ENCODE data around the gene SH3PXD2A.
A peak's percentile ranks its signal among the peaks of the same experiment; 100 is the strongest.

SH3PXD2A gene

DNA sequence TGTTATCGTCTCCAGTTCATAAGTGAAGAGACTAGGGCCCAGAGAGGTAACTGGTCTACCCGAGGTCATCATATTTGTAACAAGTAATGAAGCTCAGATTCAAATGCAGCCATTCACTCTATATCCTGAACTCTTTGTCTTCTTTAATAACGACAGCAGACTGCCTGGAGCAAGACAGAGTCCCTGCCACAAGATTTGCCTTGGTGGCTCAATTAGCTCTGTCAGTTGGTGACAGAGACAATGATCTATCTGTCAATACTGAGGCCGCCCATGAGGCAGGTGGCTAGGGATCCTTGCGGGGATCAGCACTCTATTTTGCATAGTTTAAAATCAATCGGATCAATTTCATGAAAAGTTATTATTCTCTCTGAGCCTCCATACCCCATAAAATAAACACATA is 43.9 kb downstream of the SH3PXD2A start:
- DNase-seq = no peak

DNA sequence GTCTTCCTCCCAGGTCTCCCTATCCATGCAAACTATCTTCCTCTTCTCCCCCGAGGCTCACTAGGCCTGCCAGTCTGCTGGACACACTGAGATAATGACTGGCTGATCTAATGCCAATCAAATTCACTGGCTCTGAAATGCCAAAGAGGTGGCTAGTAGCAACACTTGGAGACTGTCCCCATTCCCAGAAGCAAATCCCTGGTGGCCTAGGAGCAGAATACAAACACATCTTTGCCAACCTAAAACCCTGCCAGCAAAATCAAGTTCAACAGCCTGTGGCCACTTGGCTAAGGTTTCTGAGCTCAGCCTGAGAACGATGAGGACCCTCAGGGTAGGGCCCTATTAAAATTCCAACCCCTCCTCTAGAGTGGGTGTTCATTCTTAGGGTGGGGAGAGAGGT is 46.6 kb downstream of the SH3PXD2A start:
- no peak for DNase-seq

DNA sequence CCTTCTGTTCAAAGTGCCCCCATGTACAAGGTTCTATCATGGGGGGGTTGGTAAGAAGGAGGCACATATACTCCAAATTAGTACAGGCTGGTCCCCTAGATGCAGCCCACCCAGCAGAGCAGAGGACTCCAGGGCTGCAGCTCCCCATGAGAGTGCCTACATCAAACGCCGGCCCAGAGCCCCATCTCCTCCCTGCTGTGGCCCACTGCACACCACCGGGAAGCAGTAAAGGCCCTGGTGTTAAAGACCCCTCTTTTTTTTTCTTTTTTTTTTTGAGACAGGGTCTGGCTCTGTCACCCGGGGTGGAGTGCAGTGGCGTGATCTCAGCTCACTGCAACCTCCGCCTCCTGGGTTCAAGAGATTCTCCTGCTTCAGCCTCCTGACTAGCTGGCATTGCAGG is 47.4 kb downstream of the SH3PXD2A start:
- DNase-seq = no peak

DNA sequence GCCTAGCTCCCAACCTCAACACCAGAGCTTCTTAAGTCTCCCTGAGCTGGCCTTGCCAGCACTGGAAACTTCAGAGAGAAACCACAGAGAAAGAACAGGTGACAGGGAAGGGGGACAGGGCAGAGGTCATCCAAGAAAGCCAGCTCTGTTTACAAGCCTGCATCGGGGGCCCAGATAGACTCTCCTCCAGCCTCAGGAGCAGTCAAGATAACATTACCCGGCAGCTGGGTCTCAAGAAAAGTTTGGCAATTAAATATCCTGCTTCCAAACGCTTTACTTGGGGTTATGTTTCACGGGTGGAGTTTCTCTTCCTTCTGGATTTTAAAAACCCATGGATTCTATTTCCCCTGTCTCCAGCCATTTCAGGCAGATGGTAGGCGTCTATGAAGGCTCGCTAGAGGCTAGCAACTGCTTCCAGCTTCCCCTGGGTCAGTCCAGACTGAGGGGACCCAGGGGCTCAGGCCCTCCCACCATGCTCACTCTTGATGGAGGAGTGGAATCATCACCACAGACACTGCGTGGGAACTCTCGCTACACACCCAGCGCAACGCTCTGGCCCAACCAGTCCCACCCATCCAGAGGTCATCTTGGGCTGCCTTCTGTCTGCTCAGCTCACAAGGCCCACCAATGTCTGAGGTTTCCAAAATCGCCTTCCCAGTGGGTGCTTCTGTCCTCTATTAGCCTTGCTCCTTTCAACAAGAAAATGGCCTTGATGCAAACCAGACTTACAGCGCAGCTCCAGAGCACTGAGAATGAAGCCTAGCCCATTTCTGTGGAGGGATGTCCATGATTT is 48.8 kb downstream of the SH3PXD2A start:
- no peak for DNase-seq

DNA sequence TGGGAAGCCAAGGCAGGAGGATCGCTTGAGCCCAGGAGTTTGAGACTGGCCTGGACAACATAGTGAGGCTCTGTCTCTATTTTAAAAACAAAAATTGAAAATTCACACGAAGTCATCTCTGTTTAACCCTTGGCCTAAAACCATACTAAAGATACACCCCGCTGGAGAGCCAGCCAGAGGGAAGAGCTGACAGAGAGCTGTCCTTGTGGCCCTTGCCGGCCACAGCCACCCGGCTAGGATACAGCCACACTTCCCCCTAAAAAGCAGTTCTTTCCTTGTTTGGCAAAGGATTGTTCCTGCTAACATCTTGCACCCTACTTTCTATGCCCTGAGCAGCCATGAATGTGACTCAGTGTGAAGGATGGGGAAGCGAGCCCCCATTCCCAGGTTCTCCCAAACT is 49.6 kb downstream of the SH3PXD2A start:
- DNase-seq = no peak

DNA sequence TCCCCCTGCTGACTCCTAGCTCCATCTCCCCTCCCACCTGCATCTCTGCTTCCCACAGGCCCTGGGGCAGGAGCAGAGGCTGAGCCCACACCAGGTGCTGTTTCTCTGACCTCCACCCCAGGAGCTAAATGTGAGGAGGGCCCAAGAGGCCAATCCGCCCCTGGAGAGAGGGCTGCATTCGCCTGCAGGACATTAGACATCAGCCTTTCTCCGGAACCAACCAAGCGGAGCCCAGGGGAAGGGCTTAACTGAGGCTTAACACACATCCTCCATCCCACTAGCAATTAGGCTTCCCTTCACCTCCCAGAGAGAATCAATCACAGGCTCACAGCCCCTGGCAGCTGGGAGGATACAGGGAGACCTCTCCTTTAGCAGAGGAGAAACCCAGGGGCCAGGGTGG is 50.5 kb downstream of the SH3PXD2A start:
- DNase-seq = no peak

DNA sequence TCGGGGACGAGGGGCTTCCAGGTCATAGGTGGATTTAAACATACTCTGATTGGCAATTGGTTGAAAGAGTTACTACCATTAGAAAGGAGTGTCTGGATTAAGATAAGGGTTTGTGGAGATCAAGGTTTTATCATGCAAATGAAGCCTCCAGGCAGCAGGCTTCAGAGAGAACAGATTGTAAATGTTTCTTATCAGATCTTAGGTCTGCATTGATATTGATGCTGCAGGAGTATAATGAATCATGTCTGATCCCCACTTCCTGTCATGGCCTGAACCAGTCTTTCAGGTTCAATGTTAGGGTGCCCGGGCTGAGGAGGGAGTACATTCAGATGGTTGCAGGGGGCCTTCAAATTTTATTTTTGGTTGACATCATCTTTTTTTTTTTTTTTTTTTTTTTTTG is 51.4 kb downstream of the SH3PXD2A start:
- DNase-seq = no peak

DNA sequence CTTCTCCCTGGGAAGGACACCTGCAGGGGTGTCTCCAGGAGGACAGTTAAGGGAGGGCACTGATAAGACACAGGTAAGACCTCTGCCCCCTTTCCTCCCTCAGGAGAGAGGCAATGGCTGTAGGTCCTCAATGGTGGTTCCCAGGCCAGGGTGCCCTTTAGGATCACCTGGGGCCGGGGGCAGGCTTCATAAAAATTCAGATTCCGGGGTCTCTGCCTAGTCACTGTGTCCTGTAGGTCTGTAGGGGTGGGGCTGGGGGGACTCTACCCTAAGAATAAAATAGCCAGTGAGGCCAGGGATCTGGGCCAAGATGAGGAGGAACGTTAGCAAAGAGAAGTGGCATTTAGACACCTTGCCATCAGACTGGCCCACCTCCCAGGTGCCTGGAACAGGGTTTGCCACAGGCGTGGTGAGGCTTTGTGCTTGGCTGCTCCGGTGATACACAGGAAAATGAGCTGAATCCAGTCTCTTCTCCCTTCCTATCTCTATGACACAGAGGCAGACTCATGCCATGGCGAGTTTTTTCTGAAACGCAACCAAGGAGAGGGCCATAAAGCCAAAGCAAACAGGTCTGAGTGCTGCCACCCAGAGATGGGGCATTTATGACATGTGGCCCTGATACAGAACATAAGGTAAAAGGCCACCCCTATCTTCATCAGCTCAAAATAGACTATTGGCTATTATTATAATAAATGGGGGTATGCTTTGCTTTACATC is 52.6 kb downstream of the SH3PXD2A start:
- DNase-seq = no peak

DNA sequence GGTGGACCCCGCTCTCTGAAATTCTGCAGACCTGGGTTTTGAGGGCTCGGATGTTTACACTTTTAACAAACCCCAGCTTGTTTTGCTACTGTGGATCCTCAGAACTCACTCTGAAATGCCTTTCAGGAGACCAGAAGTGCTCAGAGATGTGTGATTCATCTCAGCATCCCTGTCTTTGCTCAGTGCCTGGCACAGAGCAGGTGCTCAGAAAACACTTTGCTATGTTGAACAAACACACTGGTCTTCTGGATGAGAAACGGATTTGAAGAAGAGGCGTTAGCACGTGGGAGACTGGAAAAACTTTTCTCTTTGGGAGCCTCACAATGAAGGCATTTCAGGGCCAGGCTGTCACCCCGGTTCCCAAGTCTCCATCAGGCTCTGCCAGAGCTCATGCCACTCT is 53.3 kb downstream of the SH3PXD2A start:
- DNase-seq = no peak

DNA sequence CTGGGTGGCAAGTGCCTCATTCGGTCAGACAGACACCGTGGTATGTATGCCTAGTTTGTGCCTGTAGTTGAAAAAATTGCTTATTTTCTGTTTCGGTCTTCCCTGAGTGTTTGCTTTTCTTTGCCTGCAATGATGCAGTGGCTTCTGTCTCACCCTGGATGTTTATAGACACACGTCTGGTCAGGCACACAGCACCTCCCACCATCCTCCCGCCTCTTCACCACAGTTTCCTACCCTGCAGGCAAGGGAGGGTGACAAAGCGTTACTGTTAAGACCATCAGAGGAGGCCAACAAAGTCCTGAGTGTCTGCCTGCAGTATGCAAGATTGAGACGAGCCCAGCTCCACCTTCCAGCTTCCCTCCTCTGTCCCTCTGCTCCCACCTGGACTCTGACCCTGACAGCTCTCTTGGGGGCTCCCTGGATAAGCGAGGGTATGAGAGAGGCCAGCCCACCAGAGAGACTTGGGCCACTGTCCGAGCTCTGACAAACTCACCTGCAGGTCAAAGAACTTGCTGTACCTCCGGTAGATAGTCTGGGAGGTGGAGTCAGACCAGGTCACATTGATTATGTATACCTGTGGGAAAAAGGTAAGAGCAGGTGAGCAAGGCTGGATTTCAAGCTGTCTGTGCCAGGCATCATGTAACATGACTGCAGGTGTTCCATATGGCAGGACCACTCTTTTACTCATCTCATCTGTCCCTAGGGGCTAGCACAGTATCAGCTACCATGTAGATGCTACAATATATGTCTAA is 54.4 kb downstream of the SH3PXD2A start:
- DNase-seq = no peak

DNA sequence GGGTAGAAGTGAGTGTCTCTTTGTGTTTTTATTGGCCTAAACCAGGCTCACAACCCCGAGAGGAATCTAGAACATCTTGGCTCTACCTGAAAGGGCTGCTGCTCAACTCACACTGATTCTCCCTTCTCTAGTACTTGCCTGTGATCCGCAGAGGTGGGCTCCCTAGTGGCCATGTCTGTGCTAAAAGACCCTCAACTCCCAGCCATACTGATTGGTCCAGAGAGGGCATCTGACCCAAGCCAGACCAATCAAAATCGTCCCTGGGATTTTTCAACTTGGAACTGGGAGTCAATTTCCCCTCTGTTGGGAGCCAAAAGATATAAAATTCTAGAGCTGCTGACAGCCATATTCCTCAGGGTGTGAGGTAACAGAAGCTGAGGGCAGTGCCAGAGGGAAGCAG is 55.3 kb downstream of the SH3PXD2A start:
- DNase-seq = no peak

DNA sequence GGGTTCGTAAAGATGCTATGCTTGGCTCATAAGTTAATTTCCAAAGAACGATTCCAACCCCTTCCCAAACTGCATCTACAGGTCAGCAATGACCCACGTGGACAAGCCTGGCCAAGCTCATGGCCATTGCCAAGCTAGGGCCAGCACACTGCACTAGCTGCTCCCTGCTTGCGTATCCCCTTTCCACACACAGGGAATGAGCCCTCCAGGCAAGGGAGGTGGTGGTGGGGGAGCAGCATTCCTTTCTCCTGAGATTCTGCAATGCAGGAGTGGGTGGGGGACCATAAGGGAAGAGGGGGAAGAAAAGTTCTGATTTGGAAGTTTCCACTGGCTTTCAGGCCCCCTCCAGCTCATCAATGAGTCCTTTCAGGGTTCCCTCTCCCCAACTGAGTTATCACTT is 56.0 kb downstream of the SH3PXD2A start:
- no peak for DNase-seq

DNA sequence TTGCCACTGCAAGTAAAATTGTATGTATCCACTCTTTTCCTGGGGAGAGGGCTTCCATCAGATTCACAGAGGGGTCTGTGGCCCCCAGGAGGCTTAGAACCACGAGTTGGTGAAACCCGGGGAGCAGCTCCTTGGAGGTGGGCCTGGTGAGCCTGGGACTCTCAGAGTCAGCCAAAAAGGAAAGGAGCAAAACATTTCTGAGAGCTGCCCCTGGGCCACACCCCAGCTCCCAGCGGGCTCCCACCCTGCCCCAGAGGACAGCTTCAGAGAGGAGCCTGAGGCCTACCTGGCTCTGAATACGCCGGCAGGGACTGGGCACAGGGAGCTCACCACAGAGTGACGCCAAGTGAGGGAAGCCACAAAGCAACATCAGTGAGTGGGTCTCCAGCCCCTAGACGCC is 56.9 kb downstream of the SH3PXD2A start:
- DNase-seq = no peak

DNA sequence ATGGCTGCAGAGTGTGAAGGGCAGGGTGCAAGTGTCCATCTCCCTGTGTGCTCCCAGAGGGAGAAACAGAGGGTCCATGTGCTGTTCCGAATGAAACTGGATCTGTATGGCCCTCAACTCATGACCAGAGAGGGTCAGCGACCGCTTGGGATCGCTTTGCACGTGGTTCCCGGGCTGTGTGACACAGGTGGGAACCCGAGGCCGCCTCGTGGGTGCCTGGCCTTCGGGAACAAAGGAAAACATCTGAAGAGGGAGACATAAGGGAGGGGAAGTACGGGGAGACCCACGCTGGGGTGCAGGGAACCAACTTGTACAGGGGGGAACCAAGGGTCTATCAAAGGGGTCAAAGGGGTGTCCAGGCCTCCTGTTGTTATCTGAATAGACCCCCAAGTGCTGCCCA is 57.5 kb downstream of the SH3PXD2A start:
- DNase-seq = no peak

DNA sequence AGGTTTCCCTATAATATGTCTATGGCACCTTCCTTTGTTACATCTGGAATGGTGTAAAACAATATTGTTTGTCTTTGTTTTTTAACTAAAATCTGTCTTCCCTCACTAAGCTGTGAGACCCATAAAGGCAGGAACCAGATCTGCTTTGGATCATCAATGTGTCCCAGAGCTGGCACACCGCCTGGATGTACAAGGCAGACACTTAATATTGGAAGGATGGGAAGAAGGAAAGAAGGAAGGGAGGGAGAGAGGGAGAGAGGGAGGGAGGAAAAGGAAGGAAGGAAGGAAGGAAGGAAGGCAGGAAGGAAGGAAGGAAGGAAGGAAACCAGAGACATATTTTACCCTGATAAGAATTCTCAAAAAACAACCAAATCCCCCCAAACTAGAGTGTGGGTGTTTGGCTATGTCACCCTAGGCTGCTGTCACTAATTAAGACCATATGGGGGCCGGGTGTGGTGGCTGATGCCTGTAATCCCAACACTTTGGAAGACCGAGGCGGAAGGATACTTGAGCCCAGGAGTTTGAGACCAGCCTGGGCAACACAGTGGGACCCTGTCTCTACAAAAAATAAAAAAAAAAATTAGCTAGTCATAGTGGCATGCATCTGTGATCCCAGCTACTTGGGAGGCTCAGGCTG is 59.6 kb downstream of the SH3PXD2A start:
- DNase-seq = no peak

DNA sequence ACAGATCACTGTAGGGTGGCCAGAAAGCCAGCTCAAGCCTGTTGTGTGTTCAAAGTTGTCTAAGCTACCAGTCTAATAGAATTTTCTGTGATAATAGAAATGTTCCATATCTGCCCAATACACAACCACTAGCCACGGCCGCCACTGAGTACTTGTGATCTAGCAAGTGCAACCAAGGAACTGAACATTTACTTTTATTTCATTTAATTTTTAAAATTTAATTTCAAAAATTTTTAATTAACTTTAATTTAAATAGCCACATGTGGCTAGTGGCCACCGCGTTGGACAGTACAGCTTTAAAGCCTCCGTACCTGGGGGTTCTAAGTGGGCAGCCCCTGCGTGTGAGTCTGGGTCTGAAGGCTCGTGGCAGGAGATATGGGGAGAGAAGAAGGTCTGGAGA is 60.4 kb downstream of the SH3PXD2A start:
- no peak for DNase-seq

DNA sequence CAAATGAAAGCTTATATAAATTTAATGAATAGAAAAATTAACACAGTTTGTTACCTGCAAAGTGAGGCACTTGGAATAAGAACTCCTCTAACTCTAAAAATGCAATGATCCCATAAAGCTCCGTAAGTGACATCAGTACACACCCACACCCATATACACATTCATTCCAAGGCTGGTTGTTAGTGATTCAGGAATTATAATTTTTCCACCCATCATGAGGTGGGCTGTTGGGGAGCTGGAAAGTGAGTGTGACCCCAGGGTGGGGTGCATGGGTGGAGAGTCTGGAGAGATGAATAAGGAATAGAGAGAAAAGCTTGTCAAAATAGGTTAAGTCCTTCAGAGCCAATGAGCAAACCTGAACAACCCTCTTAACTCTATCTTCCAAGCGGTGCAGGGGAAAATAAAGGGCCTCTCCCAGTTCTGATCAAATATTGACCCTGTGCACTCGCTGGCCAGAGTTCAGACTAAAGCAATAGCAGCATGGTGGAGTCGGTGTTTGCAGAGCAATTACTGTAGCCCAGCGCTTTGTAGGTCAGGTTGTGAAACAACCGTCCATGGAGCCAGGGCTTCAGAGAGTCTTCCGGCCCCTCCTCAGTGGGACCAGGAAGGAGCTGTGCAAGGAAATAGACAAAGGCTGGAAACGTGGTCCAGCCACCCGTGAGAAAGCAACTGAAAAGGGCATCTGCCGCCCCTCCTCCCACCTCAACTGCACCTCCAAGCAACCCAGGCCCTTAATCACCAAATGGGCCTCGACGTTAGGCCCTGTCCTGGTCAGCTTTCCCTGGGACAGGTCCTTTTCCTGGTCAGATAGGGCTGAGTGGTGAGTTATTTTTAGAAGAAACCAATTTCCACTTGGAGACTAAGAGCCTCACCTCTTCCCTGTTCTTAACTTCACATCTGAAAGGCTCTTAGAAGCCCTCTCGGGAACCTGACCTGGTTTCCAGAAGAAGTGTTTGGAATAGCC is 61.2 kb downstream of the SH3PXD2A start:
- DNase-seq = no peak

DNA sequence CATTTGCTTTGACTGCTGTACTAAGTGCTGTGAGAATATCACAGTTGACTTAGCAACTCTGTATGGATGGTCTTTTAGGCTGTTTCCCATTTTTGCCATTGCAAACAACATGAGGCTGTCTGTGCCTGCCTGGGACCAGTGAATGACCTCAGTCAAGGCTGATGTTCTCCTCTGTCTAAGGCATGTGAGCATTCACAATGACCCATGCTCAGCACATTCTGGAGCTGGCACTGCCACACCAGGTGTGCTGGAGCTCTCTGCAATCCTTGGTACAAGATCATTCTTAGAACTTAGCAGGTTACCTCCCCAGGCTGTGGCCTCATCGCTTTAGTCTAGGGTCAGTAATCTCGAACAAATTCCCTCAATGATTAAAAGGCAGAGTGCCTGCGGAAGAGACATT is 61.9 kb downstream of the SH3PXD2A start:
- no peak for DNase-seq

DNA sequence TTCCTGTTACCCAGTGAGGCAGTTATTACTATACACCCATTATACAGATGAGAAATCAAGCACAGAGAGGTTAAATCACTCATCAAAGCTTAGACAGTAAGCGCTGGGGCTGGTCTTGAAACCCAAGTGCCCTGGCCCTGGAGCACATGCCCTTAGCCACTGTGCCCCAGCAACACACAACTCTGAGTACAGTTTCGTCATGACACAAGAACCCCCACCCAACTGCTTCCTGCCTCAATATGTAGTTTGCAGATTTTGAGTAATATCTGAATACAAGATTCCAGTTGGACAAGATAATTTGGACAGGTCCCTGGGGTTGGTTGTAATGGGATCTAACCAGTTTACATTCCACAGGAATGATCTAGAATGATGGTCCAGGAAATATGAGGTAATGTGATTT is 62.8 kb downstream of the SH3PXD2A start:
- DNase-seq = peak; percentile 29

DNA sequence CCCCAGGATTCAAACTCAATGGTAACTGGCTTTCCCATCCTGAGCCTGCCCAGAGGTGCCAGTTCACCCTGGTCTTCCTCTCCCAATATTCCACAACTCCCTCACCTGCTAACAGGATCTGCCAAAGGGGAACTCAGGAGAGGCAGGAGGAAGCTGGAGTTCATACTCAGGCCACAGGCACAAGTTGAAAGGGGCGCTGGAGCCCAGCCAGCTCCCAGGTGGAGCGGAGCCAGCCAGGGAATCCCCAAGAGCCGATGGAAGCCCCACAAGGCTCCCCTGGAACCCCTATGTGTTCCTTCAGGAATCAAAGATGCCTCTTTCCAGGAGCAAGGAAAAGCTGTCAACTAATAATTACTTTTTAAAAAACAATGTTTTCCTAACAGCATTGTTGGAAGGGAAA is 63.5 kb downstream of the SH3PXD2A start:
- DNase-seq = no peak

DNA sequence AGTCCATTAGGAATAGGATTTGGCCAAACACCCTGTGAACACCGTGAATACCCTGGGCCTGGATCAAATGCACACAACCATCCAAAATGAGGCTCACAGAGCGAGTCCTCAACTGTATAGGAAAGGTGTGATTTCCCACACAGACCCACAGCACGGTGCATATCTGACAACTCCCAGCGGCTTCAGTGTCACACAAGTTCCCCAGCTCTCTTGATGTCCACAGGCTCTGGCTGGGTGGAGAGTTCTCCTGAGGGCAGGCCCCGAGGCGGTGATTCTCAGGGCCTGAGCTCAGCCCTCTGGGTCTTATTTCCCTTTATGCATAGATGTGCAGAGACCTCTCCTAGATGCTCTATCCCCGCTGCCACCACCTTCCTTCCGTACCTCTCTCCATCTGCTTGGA is 64.1 kb downstream of the SH3PXD2A start:
- DNase-seq = no peak

DNA sequence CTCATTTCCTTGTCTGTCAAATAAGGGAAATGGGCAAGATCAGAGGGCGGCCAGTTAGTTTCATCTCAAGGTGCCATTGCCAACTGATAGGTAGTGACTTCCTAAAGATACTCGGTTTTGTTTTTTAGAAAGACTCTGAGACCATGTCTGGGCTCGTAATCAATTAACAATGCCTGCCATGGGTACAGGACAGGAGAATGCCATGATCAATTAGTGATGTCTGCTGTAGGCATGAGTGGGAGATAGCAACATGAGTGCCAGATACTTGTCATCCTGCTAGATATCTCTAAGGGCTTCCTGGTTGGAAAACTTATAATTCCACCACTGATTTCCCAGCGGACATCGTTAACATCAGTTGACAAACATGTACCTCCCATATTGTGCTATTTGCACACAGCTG is 64.8 kb downstream of the SH3PXD2A start:
- no peak for DNase-seq
